ENCODE measurements around the gene TTC34. TPM values are rescaled to one million over a fixed set of nuclear protein-coding genes. Genes with fewer than 3 reads are reported as not detected.
"Not testable (repeated sequence)": the region's sequence is repeated elsewhere in the genome, so short reads cannot be mapped to it uniquely, and the experiment has no call there.

The TTC34 gene
- polyA plus RNA-seq, 6 donors from 2014 or later = 0.05 to 0.37 (median 0.21) TPM; not detected in 1

DNA sequence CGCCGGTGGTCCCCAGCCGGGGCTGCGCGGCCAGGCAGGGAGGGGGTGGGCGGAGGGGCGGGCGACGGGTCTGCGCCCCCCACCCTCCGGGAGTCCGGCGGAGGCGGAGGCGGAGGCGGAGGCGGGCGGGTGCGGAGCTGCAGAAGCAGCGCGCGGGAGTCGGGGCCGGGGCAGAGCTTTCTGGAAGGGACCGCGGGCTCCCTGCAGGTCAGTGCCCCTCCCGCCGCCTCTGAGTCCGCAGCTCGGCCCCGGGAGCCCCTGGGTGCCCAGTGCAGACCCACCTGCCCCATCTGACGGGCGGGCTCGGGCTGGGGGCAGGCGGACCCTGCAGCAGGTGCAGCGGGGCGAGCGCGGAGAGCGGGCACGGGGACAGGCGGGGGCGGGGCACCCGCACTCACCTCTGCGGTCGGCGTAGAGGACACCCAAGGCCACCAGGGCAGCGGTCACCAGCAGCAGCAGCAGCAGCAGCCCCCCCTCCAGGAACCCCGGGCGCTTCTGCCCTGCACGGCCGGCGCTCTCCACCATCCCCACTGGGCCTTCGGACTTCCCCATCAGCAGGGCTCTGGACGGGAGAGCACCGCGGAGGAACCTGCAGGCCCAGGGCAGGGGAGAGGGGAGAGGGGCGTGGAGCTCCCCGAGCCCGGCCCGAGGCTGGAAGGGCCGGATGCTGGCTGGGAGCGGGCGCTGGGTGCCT is 172.4 kb downstream of the TTC34 start:
- DNase-seq (no peak), ATAC-seq (ENCODE audit: low read depth in 2 of 2) (no peak)
- peaks cover 0 to 2% (median 0%) of the 10 kb centered on the region in 7 donors for H3K9me3 Mint-ChIP-seq
- peaks cover 0 to 7% of the 10 kb centered on the region in 2 donors for H3K36me3 Mint-ChIP-seq
- peak overlapping the region in 1 of 8 donors; percentile 31 for H3K4me3 Mint-ChIP-seq
- no peak overlapping the region for H3K27ac Mint-ChIP-seq
- peaks cover 0 to 3% (median 0%) of the 10 kb centered on the region in 3 donors for H3K4me1 Mint-ChIP-seq
- H3K27me3 Mint-ChIP-seq = peaks cover 37 to 80% (median 46%) of the 10 kb centered on the region in 3 donors

DNA sequence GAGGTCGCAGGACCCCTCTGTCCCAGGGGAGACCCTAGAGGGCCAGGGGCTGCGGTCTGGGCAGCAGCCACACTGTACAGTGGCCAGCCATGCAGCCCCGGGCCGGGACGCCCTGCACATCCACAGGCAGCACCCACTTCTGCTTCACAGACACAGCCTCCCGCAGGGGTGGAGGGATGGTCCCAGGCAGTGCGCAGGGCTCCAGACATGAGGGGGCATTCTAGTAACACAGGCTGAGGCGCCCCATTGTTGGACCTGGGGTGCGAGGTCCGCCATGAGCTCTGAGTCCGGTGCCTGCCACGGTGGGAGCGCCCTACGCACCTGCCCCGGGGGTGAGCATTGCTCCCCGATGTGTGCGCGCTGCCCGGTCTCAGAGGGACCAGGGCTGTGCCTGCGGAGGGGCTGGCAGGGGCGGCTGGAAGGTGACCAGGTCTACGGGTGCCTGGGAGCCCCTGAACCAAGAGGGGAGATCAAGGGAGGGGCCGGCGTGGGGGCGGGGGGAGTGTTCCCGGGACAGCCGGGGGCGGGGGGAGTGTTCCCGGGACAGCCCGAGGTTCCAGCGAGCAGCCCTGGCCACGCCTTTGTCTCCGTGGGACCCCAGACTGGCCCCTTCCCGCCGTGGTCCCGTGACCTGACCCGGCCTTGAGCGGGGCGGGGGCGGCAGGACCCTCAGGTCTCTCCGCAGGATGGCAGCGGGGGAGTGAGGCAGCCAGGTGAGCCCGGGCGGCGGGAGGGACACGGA is 173.1 kb downstream of the TTC34 start:
- Mint-ChIP-seq H3K36me3 (peaks cover 0 to 7% of the 10 kb centered on the region in 2 donors), H3K27ac (no peak overlapping the region), H3K9me3 (peaks cover 0 to 2% (median 0%) of the 10 kb centered on the region in 7 donors), H3K4me1 (peaks cover 0 to 3% (median 0%) of the 10 kb centered on the region in 3 donors), H3K27me3 (peaks cover 41 to 82% (median 49%) of the 10 kb centered on the region in 3 donors), H3K4me3 (peak overlapping the region in 2 of 8 donors; percentile 23 to 48)
- DNase-seq = no peak
- ATAC-seq (ENCODE audit: low read depth in 2 of 2) = peak in 1 of 2 donors; percentile 16

DNA sequence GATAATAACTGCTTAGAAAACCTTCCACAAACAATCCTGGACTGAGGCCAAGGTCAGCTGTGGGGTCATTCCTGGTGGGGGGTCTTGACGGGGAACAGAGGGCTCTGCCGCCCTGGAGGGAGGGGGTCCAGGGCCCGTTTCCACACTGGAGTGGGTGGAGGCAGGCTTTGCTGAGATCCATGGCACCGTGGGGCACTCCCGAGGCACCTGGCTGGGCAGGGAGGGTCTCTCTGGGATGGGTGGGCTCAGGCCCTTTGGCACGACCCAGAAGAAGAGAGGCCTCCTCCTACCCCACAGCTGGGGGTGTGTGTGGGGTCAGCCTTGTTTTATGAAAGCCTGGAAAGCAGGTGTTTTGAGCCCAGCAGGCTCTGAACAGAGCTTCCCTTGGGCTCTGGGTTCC is 173.7 kb downstream of the TTC34 start:
- H3K27ac Mint-ChIP-seq = no peak overlapping the region
- peaks cover 0 to 7% of the 10 kb centered on the region in 2 donors for H3K36me3 Mint-ChIP-seq
- ATAC-seq (ENCODE audit: low read depth in 2 of 2) = no peak
- peaks cover 41 to 76% (median 49%) of the 10 kb centered on the region in 3 donors for H3K27me3 Mint-ChIP-seq
- DNase-seq = no peak
- peaks cover 0 to 3% (median 0%) of the 10 kb centered on the region in 3 donors for H3K4me1 Mint-ChIP-seq
- H3K9me3 Mint-ChIP-seq = peaks cover 0 to 2% (median 0%) of the 10 kb centered on the region in 7 donors
- H3K4me3 Mint-ChIP-seq = peak overlapping the region in 1 of 8 donors; percentile 32

DNA sequence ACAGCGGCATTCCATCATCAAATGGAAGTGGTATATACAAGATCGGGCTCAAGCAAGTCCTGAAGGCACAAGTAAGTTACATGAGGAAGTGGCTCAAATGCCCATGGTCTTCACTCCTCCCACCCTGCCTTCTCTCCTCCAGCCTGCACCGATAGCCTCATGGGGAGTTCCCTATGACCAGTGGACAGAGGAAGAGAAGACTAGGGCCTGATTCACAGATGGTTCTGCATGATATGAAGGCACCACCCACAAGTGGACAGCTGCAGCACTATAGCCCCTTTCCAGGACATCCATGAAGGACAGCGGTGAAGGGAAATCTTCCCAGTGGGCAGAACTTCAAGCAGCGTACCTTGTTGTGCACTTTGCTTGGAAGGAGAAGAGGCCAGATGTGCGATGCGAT is 175.7 kb downstream of the TTC34 start:
- not testable (repeated sequence) for DNase-seq; H3K4me1 Mint-ChIP-seq; H3K27ac Mint-ChIP-seq; ATAC-seq (ENCODE audit: low read depth in 2 of 2); H3K4me3 Mint-ChIP-seq
- Mint-ChIP-seq H3K36me3 (peaks cover 0 to 15% of the 10 kb centered on the region in 2 donors), H3K27me3 (peaks cover 40 to 70% (median 52%) of the 10 kb centered on the region in 3 donors), H3K9me3 (peaks cover 0 to 14% (median 6%) of the 10 kb centered on the region in 7 donors)

DNA sequence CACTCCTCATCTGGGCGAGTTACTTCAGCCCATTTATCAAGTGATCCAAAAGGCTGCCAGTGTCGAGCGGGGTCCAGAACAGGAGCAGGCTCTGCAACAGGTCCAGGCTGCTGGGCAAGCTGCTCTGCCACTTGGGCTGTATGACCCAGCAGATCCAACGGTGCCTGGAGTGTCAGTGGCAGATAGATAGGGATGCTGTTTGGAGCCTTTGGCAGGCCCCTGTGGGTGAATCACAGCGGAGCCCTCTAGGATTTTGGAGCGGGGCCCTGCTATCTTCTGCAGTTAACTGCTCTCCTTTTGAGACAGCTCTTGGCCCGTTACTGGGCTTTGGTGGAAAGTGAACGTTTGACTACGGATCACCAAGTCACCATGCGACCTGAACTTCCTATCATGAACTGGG is 176.2 kb downstream of the TTC34 start:
- Mint-ChIP-seq H3K9me3 (peaks cover 0 to 19% (median 8%) of the 10 kb centered on the region in 7 donors), H3K36me3 (peaks cover 0 to 17% of the 10 kb centered on the region in 2 donors), H3K4me3 (no peak overlapping the region), H3K4me1 (peaks cover 0 to 3% (median 0%) of the 10 kb centered on the region in 3 donors), H3K27me3 (peaks cover 35 to 70% (median 54%) of the 10 kb centered on the region in 3 donors), H3K27ac (no peak overlapping the region)
- no peak for ATAC-seq (ENCODE audit: low read depth in 2 of 2)
- DNase-seq = no peak

DNA sequence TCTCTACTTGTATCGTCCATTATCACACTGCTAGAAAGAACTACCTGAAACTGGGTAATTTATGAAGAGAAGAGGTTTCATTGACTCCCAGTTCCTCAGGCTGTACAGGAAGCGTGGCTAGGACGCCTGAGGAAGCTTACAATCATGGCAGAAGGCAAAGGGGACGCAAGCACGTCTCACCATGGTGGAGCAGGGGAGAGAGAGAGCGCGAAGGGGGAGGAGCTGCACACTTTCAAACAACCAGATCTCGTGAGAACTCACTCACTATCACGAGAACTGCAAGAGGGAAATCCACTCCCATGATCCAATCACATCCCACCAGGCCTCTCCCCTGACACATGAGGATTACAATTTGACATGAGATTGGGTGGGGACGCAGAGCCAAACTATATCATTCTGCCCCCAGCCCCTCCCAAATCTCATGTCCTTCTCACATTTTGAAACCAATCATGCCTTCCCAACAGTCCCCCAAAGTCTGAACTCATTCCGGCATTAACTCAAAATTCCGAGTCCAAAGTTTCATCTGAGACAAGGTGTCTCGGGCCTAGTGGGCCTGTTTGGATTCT is 176.7 kb downstream of the TTC34 start:
- peaks cover 0 to 3% (median 0%) of the 10 kb centered on the region in 3 donors for H3K4me1 Mint-ChIP-seq
- no peak overlapping the region for H3K4me3 Mint-ChIP-seq
- ATAC-seq (ENCODE audit: low read depth in 2 of 2) = no peak
- no peak for DNase-seq
- H3K36me3 Mint-ChIP-seq = peaks cover 3 to 22% of the 10 kb centered on the region in 2 donors
- H3K9me3 Mint-ChIP-seq = peaks cover 4 to 24% (median 13%) of the 10 kb centered on the region in 7 donors
- H3K27ac Mint-ChIP-seq = no peak overlapping the region
- H3K27me3 Mint-ChIP-seq = peaks cover 36 to 70% (median 59%) of the 10 kb centered on the region in 3 donors

DNA sequence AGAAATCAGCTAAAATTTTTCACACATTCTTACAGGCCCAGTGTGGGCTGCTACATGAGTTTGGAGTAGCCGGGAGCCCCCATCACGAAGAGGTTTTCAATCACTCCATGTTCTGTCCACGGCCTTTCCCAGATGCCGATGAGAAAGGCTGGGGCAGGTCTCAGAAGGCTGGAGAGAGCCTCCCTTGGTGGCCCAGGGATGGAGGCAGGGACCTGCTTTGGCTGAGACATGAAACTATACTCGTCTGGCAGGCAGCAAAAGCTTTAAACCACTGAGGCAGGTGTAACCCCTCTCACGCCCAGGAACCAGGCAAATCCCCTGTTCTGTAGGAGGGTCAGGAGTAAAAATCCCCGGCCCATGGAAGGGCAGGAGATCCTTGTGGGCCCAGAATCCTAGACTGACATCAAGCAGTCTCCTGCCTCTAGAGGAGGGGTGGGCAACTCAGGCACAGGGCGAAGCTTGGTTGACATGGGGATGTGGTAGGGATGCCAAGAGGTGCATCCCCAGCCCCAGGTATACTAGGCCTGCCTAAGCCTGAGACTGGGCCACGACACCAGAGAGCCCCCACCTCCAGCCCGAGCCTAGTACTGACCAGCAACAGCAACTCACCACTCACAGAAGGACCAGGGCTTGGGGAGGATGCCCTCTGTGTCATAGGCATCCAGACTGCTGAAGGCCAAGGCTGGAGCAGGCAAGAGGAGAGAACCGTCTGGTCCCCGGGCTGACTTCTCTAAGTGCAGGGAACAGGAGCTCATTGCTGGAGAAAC is 177.7 kb downstream of the TTC34 start:
- peaks cover 39 to 69% (median 64%) of the 10 kb centered on the region in 3 donors for H3K27me3 Mint-ChIP-seq
- peaks cover 0 to 3% (median 0%) of the 10 kb centered on the region in 3 donors for H3K4me1 Mint-ChIP-seq
- H3K36me3 Mint-ChIP-seq = peaks cover 7 to 28% of the 10 kb centered on the region in 2 donors
- ATAC-seq (ENCODE audit: low read depth in 2 of 2) (no peak), DNase-seq (no peak)
- H3K27ac Mint-ChIP-seq = no peak overlapping the region
- no peak overlapping the region for H3K4me3 Mint-ChIP-seq
- H3K9me3 Mint-ChIP-seq = peaks cover 6 to 34% (median 16%) of the 10 kb centered on the region in 7 donors

DNA sequence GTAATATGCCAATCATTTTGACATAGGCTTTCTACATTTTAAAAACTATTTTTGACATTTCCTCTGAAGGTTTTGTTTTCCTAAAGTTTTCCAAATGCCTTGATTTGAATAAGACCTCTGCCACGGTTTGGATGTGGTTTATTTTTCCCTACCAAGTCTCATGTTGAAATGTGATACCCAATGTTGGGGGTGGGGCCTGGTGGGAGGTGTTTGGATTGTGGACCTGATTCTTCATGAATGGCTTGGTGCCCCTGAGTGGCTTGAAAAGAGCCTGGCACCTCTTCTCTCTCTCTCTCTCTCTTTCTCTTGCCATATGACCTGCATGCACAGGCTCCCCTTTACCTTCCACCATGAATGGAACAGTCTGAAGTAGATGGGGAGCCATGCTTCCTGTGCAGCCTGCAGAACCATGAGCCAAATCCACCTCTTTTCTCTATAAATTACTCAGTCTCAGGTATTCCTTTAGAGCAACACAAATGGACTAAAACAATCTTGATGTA is 183.5 kb downstream of the TTC34 start:
- DNase-seq (no peak), ATAC-seq (ENCODE audit: low read depth in 2 of 2) (no peak)
- Mint-ChIP-seq H3K4me3 (no peak overlapping the region), H3K9me3 (peaks cover 16 to 78% (median 46%) of the 10 kb centered on the region in 7 donors), H3K36me3 (peaks cover 13 to 40% of the 10 kb centered on the region in 2 donors), H3K27ac (no peak overlapping the region), H3K4me1 (peaks cover 0 to 1% (median 0%) of the 10 kb centered on the region in 3 donors), H3K27me3 (peaks cover 15 to 57% (median 44%) of the 10 kb centered on the region in 3 donors)

DNA sequence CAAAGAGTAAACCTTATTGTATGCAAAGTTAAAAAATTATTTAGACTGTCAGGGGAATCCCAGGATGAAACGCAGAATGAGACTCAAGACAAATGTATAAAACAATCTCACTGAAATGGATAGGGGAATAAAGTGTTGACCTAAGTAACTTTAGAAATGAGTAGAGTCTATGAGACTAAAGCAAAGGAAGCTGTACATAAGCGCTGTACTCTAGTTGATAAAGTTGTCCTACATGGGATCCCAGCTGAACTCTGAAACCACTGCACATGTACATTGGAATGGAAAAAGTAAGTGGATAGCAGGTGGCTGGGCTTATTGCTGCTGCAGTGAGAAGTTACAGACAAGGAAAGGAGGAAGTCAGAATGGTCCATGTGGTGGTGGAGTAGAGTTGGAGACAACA is 187.3 kb downstream of the TTC34 start:
- no peak overlapping the region for H3K4me3 Mint-ChIP-seq
- H3K27me3 Mint-ChIP-seq = peaks cover 8 to 41% (median 40%) of the 10 kb centered on the region in 3 donors
- H3K9me3 Mint-ChIP-seq = peaks cover 16 to 49% (median 26%) of the 10 kb centered on the region in 7 donors
- H3K36me3 Mint-ChIP-seq = peaks cover 6 to 19% of the 10 kb centered on the region in 2 donors
- H3K4me1 Mint-ChIP-seq = peaks cover 0 to 5% (median 1%) of the 10 kb centered on the region in 3 donors
- DNase-seq = no peak
- peak overlapping the region in 1 of 6 donors; percentile 63 for H3K27ac Mint-ChIP-seq
- no peak for ATAC-seq (ENCODE audit: low read depth in 2 of 2)

DNA sequence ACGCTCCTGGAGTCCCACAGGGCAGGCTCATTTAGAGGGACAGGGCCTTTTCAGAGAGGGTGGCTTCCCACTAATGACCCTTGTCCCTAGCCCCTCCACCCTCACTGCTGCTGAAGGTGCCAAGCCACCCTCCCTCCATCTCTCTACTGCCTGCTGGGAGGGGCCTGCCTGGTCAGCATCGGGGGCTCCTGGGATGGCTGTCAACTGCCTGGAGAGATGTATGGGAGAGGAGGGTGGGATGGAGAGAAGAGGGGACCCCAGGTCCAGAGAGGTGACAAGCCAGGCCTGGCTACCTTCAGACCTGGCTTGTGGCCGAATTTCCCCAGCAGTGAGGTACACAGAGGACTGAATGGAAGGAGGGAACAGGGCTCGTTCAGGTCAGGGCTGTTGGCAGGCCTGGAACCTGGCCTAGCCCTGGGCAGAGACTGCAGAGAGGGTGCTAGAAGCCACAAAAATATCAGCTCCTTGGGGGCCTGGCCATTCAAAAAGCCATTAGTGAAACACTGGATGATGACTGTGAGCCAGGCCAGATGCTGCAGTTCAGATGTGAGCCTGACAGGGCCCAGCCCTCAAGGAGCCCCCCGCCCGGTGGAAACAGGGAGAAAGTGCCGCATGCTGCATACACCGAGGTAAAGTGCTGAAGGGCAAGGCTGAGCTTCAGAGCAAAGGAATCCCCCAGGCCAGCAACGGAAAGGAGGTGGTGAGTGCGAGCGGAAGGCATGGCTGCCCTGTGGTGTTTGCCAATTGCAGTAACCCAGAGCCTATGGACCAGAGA is 188.7 kb downstream of the TTC34 start:
- Mint-ChIP-seq H3K4me3 (no peak overlapping the region), H3K27me3 (peaks cover 7 to 34% (median 34%) of the 10 kb centered on the region in 3 donors), H3K4me1 (peaks cover 0 to 5% (median 1%) of the 10 kb centered on the region in 3 donors), H3K36me3 (peaks cover 6 to 19% of the 10 kb centered on the region in 2 donors), H3K9me3 (peaks cover 16 to 40% (median 24%) of the 10 kb centered on the region in 7 donors), H3K27ac (no peak overlapping the region)
- DNase-seq (no peak), ATAC-seq (ENCODE audit: low read depth in 2 of 2) (no peak)

DNA sequence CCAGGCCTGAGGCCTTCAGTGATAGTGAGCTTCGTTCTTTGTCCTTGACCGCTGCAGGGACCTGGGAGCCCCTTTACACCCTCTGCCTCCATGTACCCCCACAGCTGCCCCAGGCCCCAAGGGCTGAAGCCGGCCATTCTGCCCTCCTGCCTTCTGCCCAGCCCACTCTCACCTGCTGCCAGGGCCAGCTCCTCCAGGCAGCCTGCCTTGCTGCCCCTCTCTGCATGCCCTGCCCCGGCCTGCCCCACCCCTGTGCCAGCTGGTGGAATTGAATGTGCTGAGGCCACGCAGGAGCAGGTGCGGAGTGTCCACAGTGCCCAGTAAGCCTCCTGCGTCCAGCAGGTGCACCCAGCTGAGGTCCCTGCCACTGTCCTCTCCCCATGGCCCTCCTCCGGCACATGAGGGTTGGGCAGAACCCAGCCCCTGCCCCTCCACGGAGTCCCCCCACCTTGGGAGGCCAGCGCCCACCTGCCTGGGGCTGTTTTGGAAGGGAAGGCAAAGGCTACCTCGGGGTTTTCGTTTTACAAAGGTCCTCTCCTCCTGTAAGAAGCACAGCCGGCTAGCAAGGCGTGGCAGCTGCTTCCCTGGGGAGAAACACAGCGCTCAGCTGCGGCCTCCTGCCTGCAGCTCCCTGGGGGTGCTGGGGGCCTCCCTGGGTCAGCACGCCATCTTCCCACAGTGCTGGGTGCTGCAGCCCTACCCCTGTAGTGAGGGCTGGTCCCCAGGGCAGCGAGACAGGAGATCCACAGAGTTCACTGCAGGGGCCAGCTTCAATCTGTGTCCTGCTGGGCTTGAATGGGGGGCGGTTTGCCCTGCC is 189.7 kb downstream of the TTC34 start:
- Mint-ChIP-seq H3K4me3 (no peak overlapping the region), H3K36me3 (peaks cover 6 to 19% of the 10 kb centered on the region in 2 donors), H3K27me3 (peaks cover 4 to 34% (median 34%) of the 10 kb centered on the region in 3 donors), H3K9me3 (peaks cover 16 to 38% (median 24%) of the 10 kb centered on the region in 7 donors), H3K27ac (no peak overlapping the region), H3K4me1 (peaks cover 0 to 5% (median 1%) of the 10 kb centered on the region in 3 donors)
- ATAC-seq (ENCODE audit: low read depth in 2 of 2) (no peak), DNase-seq (no peak)
